GM18508 (cell line): Measurements from ENCODE around the gene NSMF.
"Not testable (repeated sequence)": the region's sequence is repeated elsewhere in the genome, so short reads cannot be mapped to it uniquely, and the experiment has no call there.

ENCODE experiments used
- ATAC-seq: cut with Tn5 transposase; IDR thresholded peaks from one replicate; pipeline ENCODE4 v1.9.1; 2021; ENCODE audit warnings: moderate number of reproducible peaks; ENCODE audit not compliant: insufficient read depth, unreplicated experiment

NSMF gene

DNA sequence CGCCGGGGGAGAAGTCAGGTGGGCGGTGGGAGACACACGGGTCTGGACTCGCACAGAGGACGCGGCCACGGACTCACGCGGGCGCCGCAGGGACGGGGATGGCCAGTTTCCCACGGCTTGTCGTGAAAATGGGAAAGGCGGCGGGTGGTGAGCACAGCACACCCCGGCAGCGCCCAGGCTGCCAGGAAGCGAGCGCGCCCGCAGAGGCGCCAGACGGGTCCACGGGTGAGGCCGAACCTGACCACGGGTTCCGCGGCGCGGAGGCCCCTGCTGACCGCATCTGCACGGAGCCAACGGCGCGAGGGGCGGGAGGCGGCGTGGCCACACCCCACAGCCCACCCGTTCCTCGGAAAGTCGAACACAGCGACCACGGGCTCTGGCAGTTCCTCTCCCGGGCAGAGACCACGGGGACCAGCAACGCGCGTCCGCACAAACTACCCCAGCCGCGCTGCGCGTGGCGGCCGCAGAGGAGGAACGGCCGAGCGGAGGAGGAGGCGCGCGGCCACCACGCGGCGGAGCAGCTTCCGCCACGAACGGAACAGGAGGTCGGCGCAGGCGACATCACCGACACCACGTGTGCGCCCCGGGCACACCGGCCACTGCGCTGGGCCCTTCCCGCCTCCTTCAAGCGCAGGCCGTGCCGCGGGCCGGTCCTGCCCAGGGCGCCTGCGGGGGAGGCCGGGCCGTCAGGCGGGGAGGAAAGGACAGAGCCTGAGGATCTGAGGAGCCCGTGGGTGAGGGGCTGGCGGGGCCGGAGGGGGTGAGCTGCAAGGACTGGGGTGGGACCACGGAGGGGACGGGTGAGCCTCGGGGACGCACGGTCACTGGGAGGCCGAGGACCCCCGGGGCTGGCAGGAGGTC, 41.7 kb downstream of the NSMF start:
- ATAC-seq = no peak

GRCh38 chr9:137416563-137417151, 42.5 kb downstream of the NSMF start:
- no peak for ATAC-seq

DNA sequence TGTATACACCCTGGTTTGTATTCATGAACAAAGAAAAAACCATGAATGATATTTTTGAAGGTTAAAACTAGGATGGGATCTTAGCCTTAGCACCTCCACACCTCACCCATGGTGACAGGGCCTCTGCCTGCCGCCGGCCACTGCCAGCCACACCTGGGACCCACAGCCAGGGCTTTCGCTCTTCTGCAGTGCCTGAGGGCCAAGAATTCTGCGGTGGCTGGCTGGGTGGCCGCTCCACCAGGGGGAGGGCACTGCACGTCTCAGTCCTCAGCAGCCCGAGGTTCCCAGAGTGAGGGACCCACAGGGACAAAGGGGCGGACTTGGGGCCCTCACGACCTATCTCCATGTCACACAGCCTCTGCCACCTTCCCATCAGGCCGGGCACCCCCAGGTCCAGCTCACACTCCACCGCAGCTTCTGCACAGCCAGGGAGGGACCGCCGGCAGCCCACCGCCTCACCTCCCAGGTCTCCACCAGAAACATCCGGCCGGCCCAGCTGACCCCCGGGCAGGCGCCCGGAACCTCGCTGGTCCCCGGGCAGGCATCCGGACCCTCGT, 43.0 kb downstream of the NSMF start:
- ATAC-seq = no peak

GRCh38 chr9:137415451-137415850, 43.7 kb downstream of the NSMF start:
- no peak for ATAC-seq

DNA sequence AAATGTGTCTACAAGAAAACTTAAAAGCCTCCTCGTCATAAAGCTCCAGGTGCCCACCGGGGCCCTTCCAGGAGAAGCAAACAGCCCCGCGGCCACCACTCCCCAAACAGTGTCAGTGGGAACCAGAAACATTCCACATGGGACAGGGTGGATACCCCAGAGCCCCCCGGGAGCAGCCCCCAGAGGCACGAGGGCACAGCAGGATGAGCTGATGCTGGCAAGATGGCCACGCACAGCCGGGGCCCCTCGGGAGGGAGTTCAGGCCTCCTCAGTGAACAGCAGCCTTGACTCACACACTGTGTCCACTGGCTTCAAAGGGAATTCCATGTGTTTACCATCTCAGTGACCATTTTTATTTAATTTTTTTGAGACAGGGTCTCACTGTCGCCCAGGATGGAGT, 46.7 kb downstream of the NSMF start:
- no peak for ATAC-seq

- no peak for ATAC-seq
Observed at GRCh38 chr9:137411645-137412380, 47.3 kb downstream of the NSMF start.

- no peak for ATAC-seq
Observed at GRCh38 chr9:137411260-137411644, 47.9 kb downstream of the NSMF start.

DNA sequence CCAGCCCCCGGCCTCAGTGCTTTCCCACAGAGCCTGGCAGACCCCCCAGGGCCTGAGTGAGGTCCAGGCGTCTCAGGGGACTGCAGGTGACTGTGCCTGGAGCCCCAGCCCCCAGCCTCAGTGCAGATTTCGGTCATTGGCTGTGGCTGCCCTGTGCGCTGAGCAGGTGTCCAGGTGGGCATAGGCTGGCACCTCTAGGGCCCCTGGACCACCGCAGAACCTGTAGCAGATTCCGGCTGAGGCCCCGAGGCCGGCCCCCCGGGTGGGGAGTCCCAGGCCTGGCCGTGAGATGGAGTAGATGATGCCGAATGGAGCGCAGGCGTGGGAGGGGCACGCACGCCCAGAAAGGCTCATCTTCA, 48.3 kb downstream of the NSMF start:
- ATAC-seq = no peak

- ATAC-seq = not testable (repeated sequence)
Observed at GRCh38 chr9:137410236-137410890, 48.8 kb downstream of the NSMF start.

DNA sequence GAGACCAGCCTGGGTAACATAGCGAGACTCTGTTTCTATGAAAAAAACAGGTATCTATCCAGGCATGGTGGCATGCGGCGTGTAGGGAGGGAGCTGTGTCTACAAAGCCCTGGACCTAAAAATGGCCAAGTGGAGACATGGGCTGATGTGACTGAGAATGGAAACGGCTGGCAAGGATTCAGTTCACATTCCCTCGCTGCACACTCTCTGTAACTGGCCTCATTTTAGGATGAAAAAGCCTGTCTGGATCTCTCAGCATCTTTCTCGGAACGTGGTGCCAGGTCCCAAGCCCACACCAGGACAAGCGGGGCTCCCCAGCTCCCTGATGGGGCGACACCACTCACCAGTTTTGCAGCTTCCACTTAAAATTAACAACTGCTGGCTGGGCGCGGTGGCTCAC, 49.6 kb downstream of the NSMF start:
- ATAC-seq = no peak

DNA sequence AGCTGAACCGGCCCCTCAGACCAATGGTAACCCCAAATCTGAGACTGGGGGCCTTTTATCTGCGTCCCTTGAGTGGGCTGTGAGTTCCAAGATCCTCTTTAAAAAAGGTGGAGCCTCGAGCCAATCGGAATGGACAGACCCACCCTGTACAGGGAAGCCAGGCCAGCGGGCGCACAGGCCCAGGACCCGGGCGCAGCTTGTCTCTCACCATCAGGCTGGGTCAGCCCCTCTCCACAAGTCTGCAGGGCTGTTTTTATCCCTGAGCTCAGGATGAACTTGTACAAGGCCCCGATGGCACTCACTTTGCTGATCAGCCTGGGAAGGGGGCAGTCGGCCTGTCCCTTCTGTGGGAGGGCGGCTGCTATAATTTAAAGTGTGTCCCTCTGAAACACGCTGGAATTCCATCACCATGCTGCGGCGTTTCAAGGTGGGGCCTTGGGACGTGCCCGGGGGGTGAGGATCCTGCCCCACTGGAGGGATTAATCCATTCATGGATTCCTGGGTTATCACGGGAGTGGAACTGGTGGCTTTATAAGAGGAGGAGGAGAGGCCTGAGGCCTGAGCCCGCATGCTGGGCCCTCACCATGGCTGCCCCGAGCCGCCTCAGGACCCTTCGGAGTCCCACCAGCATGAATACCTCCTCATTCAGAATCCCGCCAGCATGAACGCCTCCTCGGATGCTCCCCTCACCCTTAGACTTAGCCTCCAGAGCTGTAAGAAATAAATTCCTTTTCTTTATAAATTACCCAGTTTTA, 50.3 kb downstream of the NSMF start:
- no peak for ATAC-seq

GRCh38 chr9:137407590-137408300, 51.4 kb downstream of the NSMF start:
- no peak for ATAC-seq

DNA sequence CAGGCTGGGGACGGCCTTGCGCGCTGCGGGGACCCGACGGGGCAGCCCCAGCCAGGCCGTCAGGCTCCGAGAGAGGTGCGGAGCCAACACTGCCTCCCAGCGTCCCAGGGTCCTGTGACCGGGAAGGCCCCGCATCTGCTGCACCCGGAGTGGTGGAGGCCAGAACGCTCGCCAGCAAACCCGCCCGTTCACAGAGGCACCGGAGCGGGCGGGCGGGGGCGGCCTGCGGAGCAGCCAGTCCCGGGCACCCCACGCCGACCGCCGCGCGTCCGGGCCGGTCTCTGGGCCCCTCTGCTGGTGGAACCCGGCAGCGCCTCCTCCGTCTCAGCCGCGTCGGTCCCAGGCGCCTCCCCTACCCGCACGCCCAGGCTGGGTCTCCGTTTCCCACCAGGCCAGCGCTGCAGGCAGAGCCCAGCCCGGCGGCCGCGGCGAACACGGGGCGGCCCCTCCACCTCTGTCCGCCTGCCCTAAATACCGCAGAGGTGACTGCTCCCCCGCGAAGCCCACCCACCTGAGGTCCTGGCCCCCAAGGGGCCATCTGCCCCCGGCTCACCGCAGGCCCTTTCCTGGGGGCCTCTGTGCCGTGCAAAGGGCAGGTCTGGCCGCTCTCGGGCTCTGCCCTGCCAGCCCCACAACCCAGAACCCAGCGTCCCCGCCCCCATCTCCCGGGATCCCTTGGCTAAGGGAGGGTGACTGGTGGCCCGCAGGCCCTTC, 52.1 kb downstream of the NSMF start:
- ATAC-seq = no peak

DNA sequence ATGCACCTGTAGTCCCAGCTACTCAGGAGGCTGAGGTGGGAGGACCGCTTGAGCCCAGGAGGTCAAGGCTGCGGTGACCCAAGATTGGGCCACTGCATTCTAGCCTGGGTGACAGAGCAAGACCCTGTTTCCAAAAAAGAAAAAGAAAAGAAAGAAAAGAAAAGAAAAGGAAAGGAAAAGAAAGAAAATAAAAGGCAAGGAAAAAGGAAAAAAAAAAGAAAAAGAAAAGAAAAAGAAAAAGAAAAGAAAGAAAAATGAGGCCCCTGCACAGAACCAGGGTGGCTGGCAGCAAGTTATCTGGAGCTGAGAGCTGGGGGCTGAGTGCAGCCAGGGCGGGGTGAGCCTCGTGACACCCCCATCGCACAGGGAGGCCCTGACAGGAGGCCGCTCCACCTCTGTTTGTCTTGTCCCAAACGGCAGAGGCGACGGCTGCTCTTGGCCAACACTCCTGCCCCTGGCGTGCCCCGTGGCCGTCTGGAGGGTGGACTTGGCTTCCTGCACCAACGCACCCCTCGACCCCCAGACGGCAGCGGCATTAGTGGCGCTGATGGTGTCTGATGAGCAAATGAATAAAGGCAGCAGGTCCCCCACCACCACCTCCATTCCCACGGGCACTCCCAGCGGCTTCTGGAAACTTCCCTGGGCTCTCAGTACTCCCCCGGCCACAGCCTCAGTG, 52.9 kb downstream of the NSMF start:
- no peak for ATAC-seq

GRCh38 chr9:137405677-137406081, 53.5 kb downstream of the NSMF start:
- no peak for ATAC-seq

DNA sequence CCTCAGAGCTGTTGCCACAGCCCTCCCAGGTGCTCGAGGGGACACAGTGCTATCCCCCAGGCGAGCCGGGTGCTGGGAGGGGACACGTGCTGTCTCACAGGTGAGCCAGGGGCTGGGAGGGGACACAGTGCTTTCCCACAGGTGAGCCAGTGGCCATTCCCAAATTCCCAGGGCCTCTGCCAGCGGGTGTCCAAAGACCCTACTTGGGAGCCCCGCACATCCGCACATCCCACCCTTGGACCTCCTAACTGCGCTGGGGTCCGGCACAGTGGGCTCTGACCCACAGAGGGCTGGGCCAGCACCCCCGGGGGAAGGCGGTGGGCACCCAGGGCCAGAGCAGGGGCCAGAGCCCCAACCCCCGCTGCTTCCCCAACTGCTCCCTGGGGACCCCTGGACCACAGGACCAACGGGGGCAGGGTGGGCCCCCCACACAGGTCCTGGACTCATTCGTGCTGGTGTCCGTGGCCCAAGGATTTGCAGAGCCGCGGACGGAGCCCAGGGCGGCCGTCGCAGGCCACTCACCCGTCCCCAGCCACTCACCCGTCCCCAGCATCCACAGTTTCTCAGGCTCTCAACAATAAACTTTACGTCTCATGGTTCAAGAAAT, 54.1 kb downstream of the NSMF start:
- no peak for ATAC-seq

DNA sequence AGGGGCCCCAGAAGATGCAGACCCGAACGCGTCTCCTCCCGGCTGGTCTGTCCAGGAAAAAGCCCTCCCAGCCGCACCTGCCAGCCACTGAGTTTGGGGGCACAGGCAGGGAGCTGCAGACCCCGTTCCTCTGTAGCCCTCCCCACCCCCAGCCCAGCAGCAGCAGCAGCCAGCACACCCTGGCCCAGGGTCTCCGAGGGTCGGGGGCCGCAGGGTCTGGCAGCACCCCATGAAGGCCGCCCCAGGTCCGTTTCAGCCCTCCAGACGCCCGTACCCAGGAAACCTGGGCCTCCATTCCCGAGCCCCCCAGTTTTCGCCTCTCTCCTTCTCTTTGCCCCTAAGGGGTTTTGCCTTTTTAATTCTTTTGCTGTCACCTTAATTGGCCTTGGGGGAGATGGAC, 55.9 kb downstream of the NSMF start:
- ATAC-seq = no peak

GRCh38 chr9:137402746-137403145, 56.4 kb downstream of the NSMF start:
- no peak for ATAC-seq
